H1 (cell line): ENCODE measurements around the gene BBX. TPM values are rescaled to one million over a fixed set of nuclear protein-coding genes. Genes with fewer than 3 reads are reported as not detected.

Experiments
- CTCF ChIA-PET: fragments of 300-600 bp; sonication (Branson Sonifier 250); formaldehyde crosslinking; loops from one replicate; lab custom pipeline; 2021; ENCODE audit not compliant: partially characterized antibody; lab: Charles Lee
- POLR2A ChIA-PET: fragments of 300-600 bp; sonication (Branson Sonifier 250); formaldehyde crosslinking; loops from one replicate; lab custom pipeline; 2021; ENCODE audit warnings: inconsistent platforms; ENCODE audit not compliant: partially characterized antibody; lab: Charles Lee
- DNase-seq, 2 experiments: peaks; one replicate each; pipeline versions ENCODE4 v3.0.0 to v3.0.0-alpha.2; 2010 to 2022; ENCODE audit warnings: low spot score in 2 of 2, low read depth in 1 of 2, mixed read lengths in 1 of 2
- FAIRE-seq: peaks from 2 replicates; lab custom pipeline; 2011; peaks lifted over from hg19 to GRCh38; lab: Jason Lieb, UNC
- H2AFZ ChIP-seq: 2 replicates; pipeline ENCODE4 v1.8.1; 2012; ENCODE audit warnings: low read length, inconsistent platforms
- H2AK5ac ChIP-seq: 2 replicates; pipeline ENCODE4 v1.6.1; 2013; ENCODE audit warnings: low read depth, low read length
- H2BK120ac ChIP-seq: replicated peaks from 2 replicates; pipeline ENCODE3; 2013; ENCODE audit warnings: low read depth, low read length, inconsistent platforms
- H2BK12ac ChIP-seq: 2 replicates; pipeline ENCODE4 v1.6.1; 2013; ENCODE audit warnings: low read depth, low read length
- H2BK15ac ChIP-seq: 2 replicates; pipeline ENCODE4 v1.6.1; 2013; ENCODE audit warnings: low read length
- H2BK20ac ChIP-seq: 2 replicates; pipeline ENCODE4 v1.6.1; 2013; ENCODE audit warnings: low read length
- H2BK5ac ChIP-seq: 2 replicates; pipeline ENCODE4 v1.6.1; 2013; ENCODE audit warnings: low read depth, low read length
- H3K14ac ChIP-seq: 2 replicates; pipeline ENCODE4 v1.6.1; 2013; ENCODE audit warnings: inconsistent platforms; ENCODE audit not compliant: insufficient read length
- H3K18ac ChIP-seq: 2 replicates; pipeline ENCODE4 v1.6.1; 2013; ENCODE audit warnings: low read length; ENCODE audit errors: extremely low read depth
- H3K23ac ChIP-seq: 2 replicates; pipeline ENCODE4 v1.6.1; 2013; ENCODE audit warnings: inconsistent platforms; ENCODE audit not compliant: insufficient read length
- H3K23me2 ChIP-seq: 2 replicates; pipeline ENCODE4 v1.6.1; 2013; ENCODE audit warnings: low read depth, low read length
- H3K27ac ChIP-seq: 2 replicates; pipeline ENCODE4 v1.6.1; 2011; ENCODE audit warnings: low read depth, low read length, inconsistent platforms
- H3K27me3 ChIP-seq, 4 experiments: replicated peaks in 1 of 4; 1 replicate in 1 of 4; 2 replicates in 3 of 4; pipeline versions ENCODE4 v1.6.1 to v1.8.1; 2011 to 2013; ENCODE audit warnings: low read length in 3 of 4, mild to moderate bottlenecking in 3 of 4, inconsistent platforms in 2 of 4, mixed read lengths in 2 of 4, moderate library complexity in 1 of 4; ENCODE audit not compliant: control insufficient read depth in 3 of 4, insufficient read depth in 3 of 4; ENCODE audit errors: extremely low read depth in 1 of 4
- H3K36me3 ChIP-seq, 4 experiments: 2 replicates each; pipeline versions ENCODE4 v1.6.1 to v1.8.1; 2011 to 2013; ENCODE audit warnings: mild to moderate bottlenecking in 4 of 4, low read length in 3 of 4, moderate library complexity in 2 of 4, control low read depth in 1 of 4, inconsistent platforms in 1 of 4; ENCODE audit not compliant: insufficient read depth in 4 of 4, control insufficient read depth in 2 of 4
- H3K4ac ChIP-seq: replicated peaks from 2 replicates; pipeline ENCODE3; 2013; ENCODE audit warnings: low read length, low read depth, mixed read lengths, inconsistent platforms; ENCODE audit not compliant: insufficient read length
- H3K4me1 ChIP-seq, 4 experiments: replicated peaks in 1 of 4; 1 replicate in 1 of 4; 2 replicates in 3 of 4; pipeline versions ENCODE4 v1.6.1 to v1.8.1; 2011 to 2013; ENCODE audit warnings: low read length in 3 of 4, inconsistent platforms in 2 of 4, mixed read lengths in 1 of 4; ENCODE audit not compliant: insufficient read depth in 4 of 4, control insufficient read depth in 3 of 4
- H3K4me2 ChIP-seq, 2 experiments: 2 replicates each; pipeline versions ENCODE4 v1.6.1 to v1.8.1; 2011 to 2013; ENCODE audit warnings: low read depth in 2 of 2, low read length in 2 of 2, control low read depth in 1 of 2, inconsistent platforms in 1 of 2, mild to moderate bottlenecking in 1 of 2; ENCODE audit not compliant: insufficient read depth in 1 of 2
- H3K4me3 ChIP-seq, 4 experiments: fragments of 200-600, 300-600 bp in 1 of 4; sonication (generic), shearing (Covaris generic), sonication (Bioruptor Twin) in 1 of 4; 2 replicates each; pipeline versions ENCODE4 v1.5.1 to v1.8.1; 2011 to 2016; ENCODE audit warnings: low read length in 4 of 4, low read depth in 3 of 4, control low read depth in 2 of 4, inconsistent platforms in 2 of 4, mild to moderate bottlenecking in 2 of 4, mixed read lengths in 1 of 4, moderate library complexity in 1 of 4; ENCODE audit not compliant: insufficient read depth in 2 of 4; ENCODE audit errors: extremely low read depth in 1 of 4
- H3K56ac ChIP-seq: replicated peaks from 2 replicates; pipeline ENCODE3; 2013; ENCODE audit warnings: low read depth, mild to moderate bottlenecking, mixed read lengths, low read length, inconsistent platforms; ENCODE audit not compliant: insufficient read length
- H3K79me1 ChIP-seq: 2 replicates; pipeline ENCODE4 v1.6.1; 2013; ENCODE audit warnings: low read depth, low read length, control low read depth
- H3K79me2 ChIP-seq, 2 experiments: 2 replicates each; pipeline versions ENCODE4 v1.6.1 to v1.8.1; 2012 to 2013; ENCODE audit warnings: low read length in 2 of 2, mild to moderate bottlenecking in 2 of 2, inconsistent platforms in 1 of 2; ENCODE audit not compliant: insufficient read depth in 2 of 2, control insufficient read depth in 1 of 2
- H3K9ac ChIP-seq, 4 experiments: replicated peaks in 1 of 4; 1 replicate in 1 of 4; 2 replicates in 3 of 4; pipeline versions ENCODE4 v1.6.1 to v1.8.1; 2011 to 2013; ENCODE audit warnings: low read depth in 3 of 4, low read length in 3 of 4, control low read depth in 2 of 4, mild to moderate bottlenecking in 2 of 4, moderate library complexity in 2 of 4, inconsistent platforms in 1 of 4; ENCODE audit errors: extremely low read depth in 1 of 4
- H3K9me3 ChIP-seq, 2 experiments: 2 replicates each; pipeline versions ENCODE4 v1.6.1 to v1.8.1; 2012 to 2013; ENCODE audit warnings: mild to moderate bottlenecking in 2 of 2, moderate library complexity in 2 of 2, control low read depth in 1 of 2, inconsistent platforms in 1 of 2, low read depth in 1 of 2, low read length in 1 of 2, mixed read lengths in 1 of 2; ENCODE audit not compliant: insufficient read depth in 2 of 2
- H4K20me1 ChIP-seq, 2 experiments: replicated peaks in 1 of 2; 2 replicates each; pipeline versions ENCODE3 to v1.8.1; 2011 to 2013; ENCODE audit warnings: inconsistent platforms in 2 of 2, low read length in 2 of 2, mild to moderate bottlenecking in 1 of 2; ENCODE audit not compliant: insufficient read depth in 2 of 2, control insufficient read depth in 1 of 2
- H4K5ac ChIP-seq: 2 replicates; pipeline ENCODE4 v1.6.1; 2013; ENCODE audit warnings: low read length, low read depth, mixed read lengths, inconsistent platforms; ENCODE audit not compliant: insufficient read length
- H4K8ac ChIP-seq: 2 replicates; pipeline ENCODE4 v1.8.0; 2013; ENCODE audit warnings: mild to moderate bottlenecking, moderate library complexity, low read length, inconsistent platforms; ENCODE audit not compliant: insufficient read depth; ENCODE audit errors: extremely low read depth
- H4K91ac ChIP-seq: replicated peaks from 2 replicates; pipeline ENCODE3; 2013; ENCODE audit warnings: low read length, mixed read lengths, inconsistent platforms; ENCODE audit not compliant: insufficient read length
- CEBPB ChIP-seq: IDR thresholded peaks from 2 replicates; pipeline ENCODE4 v1.6.1; 2012; ENCODE audit warnings: low read depth, low read length
- GTF2F1 ChIP-seq: IDR thresholded peaks from 2 replicates; pipeline ENCODE4 v1.6.1; 2012; ENCODE audit warnings: low read depth, low read length, improper control_type of control experiment, borderline replicate concordance
- JUND ChIP-seq: IDR thresholded peaks from 2 replicates; pipeline ENCODE4 v1.6.1; 2011; ENCODE audit warnings: mild to moderate bottlenecking, improper control_type of control experiment, low read length
- KDM4A ChIP-seq: IDR thresholded peaks from one replicate; pipeline ENCODE4 v1.7.1; 2012; ENCODE audit warnings: low read depth, mild to moderate bottlenecking, moderate library complexity, low read length, inconsistent platforms; ENCODE audit not compliant: severe bottlenecking
- SIN3A ChIP-seq, 2 experiments: IDR thresholded peaks in 1 of 2; conservative IDR thresholded peaks in 1 of 2; 2 replicates each; pipeline ENCODE4 v1.6.1; 2011 to 2012; ENCODE audit warnings: low read length in 2 of 2, improper control_type of control experiment in 1 of 2, low read depth in 1 of 2, mild to moderate bottlenecking in 1 of 2
- WGBS, 2 experiments: shearing (Covaris generic) in 1 of 2; methylation state at CpG; one replicate each; pipeline versions ENCODE4 v1.1.6 to v1.1.7; 2013 to 2015; ENCODE audit warnings: low lambda C conversion rate in 2 of 2, mixed read lengths in 2 of 2, inconsistent platforms in 1 of 2, low coverage in 1 of 2, missing lambda C conversion rate in 1 of 2; ENCODE audit not compliant: insufficient replicate concordance in 2 of 2, insufficient coverage in 1 of 2, insufficient read length in 1 of 2; ENCODE audit errors: extremely low coverage in 1 of 2, missing lambda C conversion rate in 1 of 2; 5-methylcytosine and 5-hydroxymethylcytosine counted together
- polyA plus RNA-seq, 7 experiments: library from polyadenylated mRNA; depleted of rRNA in 3 of 7; stranded (reverse) in 5 of 7; unstranded in 2 of 7; fragments of >200 nt in 5 of 7; fragments of 200-250 nt in 2 of 7; gene quantifications; 1 replicate in 5 of 7; 2 replicates in 1 of 7; 4 replicates in 1 of 7; pipeline versions ENCODE4 v1.2.1 to v1.2.3, GENCODE V29; 2011 to 2013; ENCODE audit warnings: missing spikeins in 2 of 7, mixed read lengths in 2 of 7
- total RNA-seq: library from RNA; stranded (reverse); fragmentation: NEBNext Ultra II Directional; extraction: Animal tissue kit (Norgen Biotek cat#: 25700); gene quantifications from 2 replicates; pipeline ENCODE4 v1.2.1, GENCODE V29; 2021

Gene BBX
- total and polyA plus RNA-seq, 2 of the 8 experiments (the other 6 are each of a cell fraction or from before 2014, with no cell fraction given) = 11.0 to 42.5 TPM

GRCh38 chr3:107669669-107670068, 146.9 kb downstream of the BBX start:
- H2AFZ ChIP-seq = no peak overlapping the region
- no peak overlapping the region for H3K18ac ChIP-seq
- H3K9ac ChIP-seq = no peak overlapping the region
- no peak overlapping the region for H3K56ac ChIP-seq
- H3K14ac ChIP-seq = no peak overlapping the region
- no peak overlapping the region for H3K4me3 ChIP-seq
- no peak overlapping the region for H2BK5ac ChIP-seq
- no peaks in the 10 kb centered on the region for H3K27me3 ChIP-seq
- peaks cover 0 to 8% (median 5%) of the 10 kb centered on the region in 4 experiments; a peak in 3 of 7 replicates for H3K4me1 ChIP-seq
- no peaks in the 10 kb centered on the region for H3K36me3 ChIP-seq
- H3K23me2 ChIP-seq = no peaks in the 10 kb centered on the region
- no peak overlapping the region for H3K27ac ChIP-seq
- H4K20me1 ChIP-seq = no peaks in the 10 kb centered on the region
- ChIA-PET CTCF (interaction anchor here (0.6 to 2.4 kb wide), 5 partner anchors 9 to 398 kb away, joined by 3 to 9 read pairs (median 3); no protein-coding TSS in a partner anchor), POLR2A (no interaction called here)
- 90% methylated on average over 1 of the region's 1 CpG; no CpG with 5 or more reads in 1 of the 2 experiments for WGBS, 2 experiments
- no peaks in the 10 kb centered on the region for H3K79me1 ChIP-seq
- FAIRE-seq (no peak), DNase-seq (no peak)
- H2BK20ac ChIP-seq = no peak overlapping the region
- no peak overlapping the region for H4K91ac ChIP-seq
- H3K4me2 ChIP-seq = no peak overlapping the region
- no peak overlapping the region for H4K8ac ChIP-seq
- no peak overlapping the region for H2BK120ac ChIP-seq
- no peak overlapping the region for H2BK12ac ChIP-seq
- no peaks in the 10 kb centered on the region for H3K9me3 ChIP-seq
- H3K23ac ChIP-seq = no peak overlapping the region
- no peak overlapping the region for H2AK5ac ChIP-seq
- TF ChIP-seq CEBPB = no peak
- TF ChIP-seq JUND = no peak
- no peak for TF ChIP-seq KDM4A
- no peak for TF ChIP-seq SIN3A (conservative IDR thresholded peaks at IDR 0.05 in 1 of 2, IDR thresholded peaks at IDR 0.05 in 1 of 2; ENCODE audit: low read depth in 1 of 2, low read length in 2 of 2)
- TF ChIP-seq GTF2F1 = no peak
- no peak overlapping the region for H2BK15ac ChIP-seq
- H4K5ac ChIP-seq = no peak overlapping the region
- H3K4ac ChIP-seq = no peak overlapping the region
- H3K79me2 ChIP-seq = peaks cover 0 to 6% of the 10 kb centered on the region in 2 experiments; a peak in 2 of 4 replicates
